Measurements from ENCODE around the gene FNBP1.

The FNBP1 gene

GRCh38 chr9:129879991-129880653, 162.9 kb downstream of the FNBP1 start:
- CTCF ChIA-PET: interaction anchor here (0.9 kb wide), 1 partner anchor 15 kb away, joined by 3 read pairs; no protein-coding TSS in a partner anchor

GRCh38 chr9:129879103-129879699, 163.8 kb downstream of the FNBP1 start:
- no peak for DNase-seq (ENCODE audit: low spot score)
- TF ChIP-seq CTCF (conservative IDR thresholded peaks at IDR 0.05; ENCODE audit: low read depth): no peak
- ChIA-PET CTCF (interaction anchor here (0.9 kb wide), 1 partner anchor 15 kb away, joined by 3 read pairs; no protein-coding TSS in a partner anchor), POLR2A (ENCODE audit: low non-redundant PET) (interaction anchor here (0.5 kb wide), 1 partner anchor 53 kb away, joined by 5 read pairs; no protein-coding TSS in a partner anchor)
- no peak overlapping the region for H3K27ac ChIP-seq

More at GRCh38 chr9:129879991-129880653, 162.9 kb downstream of the FNBP1 start:
- POLR2A ChIA-PET (ENCODE audit: low non-redundant PET): no interaction called here
- DNase-seq (ENCODE audit: low spot score): no peak
- TF ChIP-seq CTCF (conservative IDR thresholded peaks at IDR 0.05; ENCODE audit: low read depth): no peak
- H3K27ac ChIP-seq: peak overlapping the region; percentile 0; the same call in 1 of the 2 replicates

DNA sequence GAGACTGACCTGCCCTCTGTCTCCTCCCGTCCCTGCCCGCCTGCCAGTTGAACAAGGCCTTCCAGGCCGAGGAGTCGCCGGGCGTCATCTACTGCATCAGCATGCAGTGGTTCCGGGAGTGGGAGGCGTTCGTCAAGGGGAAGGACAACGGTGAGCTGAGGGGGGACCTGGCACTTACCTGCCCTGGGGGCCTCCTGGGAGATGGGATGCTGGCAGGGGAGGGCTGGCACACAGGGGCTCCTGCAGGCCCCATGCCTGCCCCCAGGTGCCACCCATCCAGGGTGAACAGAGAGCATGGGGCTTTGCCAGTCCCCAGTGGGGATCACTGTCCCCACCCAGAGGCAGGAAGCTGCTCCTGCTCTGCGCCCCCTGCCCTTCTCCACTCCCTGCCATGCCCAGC, 164.7 kb downstream of the FNBP1 start:
- DNase-seq (ENCODE audit: low spot score): no peak
- no peak for TF ChIP-seq CTCF (conservative IDR thresholded peaks at IDR 0.05; ENCODE audit: low read depth)
- ChIA-PET POLR2A (ENCODE audit: low non-redundant PET) (no interaction called here), CTCF (interaction anchor here (0.6 kb wide), 1 partner anchor 157 kb away, joined by 3 read pairs; no protein-coding TSS in a partner anchor)
- H3K27ac ChIP-seq: no peak overlapping the region

GRCh38 chr9:129876815-129877214, 166.2 kb downstream of the FNBP1 start:
- ChIA-PET CTCF (interaction anchor here (0.6 kb wide), 1 partner anchor 28 kb away, joined by 3 read pairs; no protein-coding TSS in a partner anchor), POLR2A (ENCODE audit: low non-redundant PET) (no interaction called here)
- no peak overlapping the region for H3K27ac ChIP-seq
- DNase-seq (ENCODE audit: low spot score): no peak
- no peak for TF ChIP-seq CTCF (conservative IDR thresholded peaks at IDR 0.05; ENCODE audit: low read depth)

GRCh38 chr9:129875687-129876395, 167.1 kb downstream of the FNBP1 start:
- H3K27ac ChIP-seq: no peak overlapping the region
- POLR2A ChIA-PET (ENCODE audit: low non-redundant PET): interaction anchor here (0.6 kb wide), 1 partner anchor 174 kb away, joined by 4 read pairs; no protein-coding TSS in a partner anchor

More at GRCh38 chr9:129875687-129876395, 167.1 kb downstream of the FNBP1 start:
- CTCF ChIA-PET: interaction anchor here (0.6 to 0.8 kb wide), 3 partner anchors 8 to 558 kb away, joined by 3 to 6 read pairs (median 4); no protein-coding TSS in a partner anchor
- no peak for DNase-seq (ENCODE audit: low spot score)
- no peak for TF ChIP-seq CTCF (conservative IDR thresholded peaks at IDR 0.05; ENCODE audit: low read depth)

Measured in RWPE1 (cell line).